ENCODE measurements around the gene TBX10. TPM values are rescaled to one million over a fixed set of nuclear protein-coding genes. Genes with fewer than 3 reads are reported as not detected.

The TBX10 gene
- total RNA-seq, 2 experiments from 2014 or later: 2.4 to 5.3 TPM

DNA sequence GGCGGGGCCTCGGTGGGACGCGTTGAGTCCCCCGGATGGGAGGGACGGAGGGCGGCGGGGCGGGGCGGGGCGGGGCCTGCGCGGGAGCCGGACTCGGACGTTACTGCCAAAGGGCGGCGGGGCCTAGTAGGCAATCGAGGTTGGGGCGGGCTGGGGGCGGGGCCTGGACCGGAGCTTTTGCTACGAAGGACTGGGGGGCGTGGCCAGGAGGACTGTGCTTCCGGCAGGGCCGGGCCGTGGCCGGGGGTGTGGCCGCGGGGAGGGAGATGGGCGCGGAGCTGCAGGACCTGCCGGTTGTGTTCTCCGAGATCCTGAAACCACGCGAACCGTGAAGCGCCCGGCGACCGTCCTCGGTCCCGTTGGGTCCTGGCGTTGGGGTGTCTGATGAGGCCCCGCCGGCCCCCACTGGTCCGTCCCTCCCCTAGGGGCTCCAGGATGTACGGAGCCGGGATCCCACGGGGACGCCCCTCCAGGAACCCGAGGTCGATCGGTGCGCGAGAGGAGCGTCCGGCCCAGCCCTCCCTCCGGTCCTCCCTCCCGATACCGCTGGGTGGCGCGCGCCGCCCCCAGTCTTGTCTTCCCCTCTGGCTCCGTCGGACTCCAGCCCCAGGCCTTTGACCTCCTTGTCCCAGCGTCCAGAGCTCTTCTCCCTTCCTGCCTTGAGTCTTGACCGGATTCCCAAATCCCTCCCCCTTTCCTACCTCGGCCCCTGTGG is 9.2 kb downstream of the TBX10 start:
- CTCF ChIA-PET (ENCODE audit: unreplicated experiment): interaction anchor here (0.6 to 1.9 kb wide), 6 partner anchors 9 to 210 kb away, joined by 3 to 6 read pairs (median 4); partner anchors contain the start of gene TBX10
- no peaks in the 10 kb centered on the region for H4K20me1 ChIP-seq (ENCODE audit: insufficient read depth, low read length)
- POLR2A ChIA-PET: interaction anchor here (1.3 to 2.1 kb wide), 3 partner anchors 15 to 48 kb away, joined by 5 to 10 read pairs (median 6); no protein-coding TSS in a partner anchor
- intact Hi-C loops (cut with micrococcal nuclease; ENCODE audit: unreplicated experiment): loop anchor here (1.0 kb wide), 2 partner anchors 15 to 47 kb away; partner anchors contain the start of gene GSTP1
- BruUV-seq (replicated peaks): no TSS peak
- no peak overlapping the region for H2AFZ ChIP-seq (ENCODE audit: low read length)
- DNase-seq (ENCODE audit: low spot score): peak; percentile 99
- H3K9me3 ChIP-seq (ENCODE audit: low read length): no peaks in the 10 kb centered on the region
- peak overlapping the region; percentile 52 for H3K27ac ChIP-seq (ENCODE audit: low read depth, low read length, poor library complexity, severe bottlenecking)
- peak overlapping the region; percentile 77 for H3K4me3 ChIP-seq (ENCODE audit: low read depth, low read length, poor library complexity, severe bottlenecking)
- no peaks in the 10 kb centered on the region for H3K79me2 ChIP-seq (ENCODE audit: insufficient read depth, low read depth, low read length)
- H3K4me1 ChIP-seq (ENCODE audit: insufficient read depth, low read length, poor library complexity, severe bottlenecking): peaks cover 23% of the 10 kb centered on the region
- H3K9me2 ChIP-seq (ENCODE audit: insufficient read depth, low read length): no peaks in the 10 kb centered on the region
- TF ChIP-seq, protein P1, sequence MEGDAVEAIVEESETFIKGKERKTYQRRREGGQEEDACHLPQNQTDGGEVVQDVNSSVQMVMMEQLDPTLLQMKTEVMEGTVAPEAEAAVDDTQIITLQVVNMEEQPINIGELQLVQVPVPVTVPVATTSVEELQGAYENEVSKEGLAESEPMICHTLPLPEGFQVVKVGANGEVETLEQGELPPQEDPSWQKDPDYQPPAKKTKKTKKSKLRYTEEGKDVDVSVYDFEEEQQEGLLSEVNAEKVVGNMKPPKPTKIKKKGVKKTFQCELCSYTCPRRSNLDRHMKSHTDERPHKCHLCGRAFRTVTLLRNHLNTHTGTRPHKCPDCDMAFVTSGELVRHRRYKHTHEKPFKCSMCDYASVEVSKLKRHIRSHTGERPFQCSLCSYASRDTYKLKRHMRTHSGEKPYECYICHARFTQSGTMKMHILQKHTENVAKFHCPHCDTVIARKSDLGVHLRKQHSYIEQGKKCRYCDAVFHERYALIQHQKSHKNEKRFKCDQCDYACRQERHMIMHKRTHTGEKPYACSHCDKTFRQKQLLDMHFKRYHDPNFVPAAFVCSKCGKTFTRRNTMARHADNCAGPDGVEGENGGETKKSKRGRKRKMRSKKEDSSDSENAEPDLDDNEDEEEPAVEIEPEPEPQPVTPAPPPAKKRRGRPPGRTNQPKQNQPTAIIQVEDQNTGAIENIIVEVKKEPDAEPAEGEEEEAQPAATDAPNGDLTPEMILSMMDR (conservative IDR thresholded peaks at IDR 0.05; ENCODE audit: low read length): peak; percentile 75
- no peak for TF ChIP-seq EZH2phosphoT487 (IDR thresholded peaks at IDR 0.05; ENCODE audit: borderline replicate concordance, low read depth, low read length)
- H3K36me3 ChIP-seq (ENCODE audit: insufficient read depth, low read length): no peaks in the 10 kb centered on the region
- peak overlapping the region; percentile 97 for H3K4me2 ChIP-seq (ENCODE audit: low read length)

DNA sequence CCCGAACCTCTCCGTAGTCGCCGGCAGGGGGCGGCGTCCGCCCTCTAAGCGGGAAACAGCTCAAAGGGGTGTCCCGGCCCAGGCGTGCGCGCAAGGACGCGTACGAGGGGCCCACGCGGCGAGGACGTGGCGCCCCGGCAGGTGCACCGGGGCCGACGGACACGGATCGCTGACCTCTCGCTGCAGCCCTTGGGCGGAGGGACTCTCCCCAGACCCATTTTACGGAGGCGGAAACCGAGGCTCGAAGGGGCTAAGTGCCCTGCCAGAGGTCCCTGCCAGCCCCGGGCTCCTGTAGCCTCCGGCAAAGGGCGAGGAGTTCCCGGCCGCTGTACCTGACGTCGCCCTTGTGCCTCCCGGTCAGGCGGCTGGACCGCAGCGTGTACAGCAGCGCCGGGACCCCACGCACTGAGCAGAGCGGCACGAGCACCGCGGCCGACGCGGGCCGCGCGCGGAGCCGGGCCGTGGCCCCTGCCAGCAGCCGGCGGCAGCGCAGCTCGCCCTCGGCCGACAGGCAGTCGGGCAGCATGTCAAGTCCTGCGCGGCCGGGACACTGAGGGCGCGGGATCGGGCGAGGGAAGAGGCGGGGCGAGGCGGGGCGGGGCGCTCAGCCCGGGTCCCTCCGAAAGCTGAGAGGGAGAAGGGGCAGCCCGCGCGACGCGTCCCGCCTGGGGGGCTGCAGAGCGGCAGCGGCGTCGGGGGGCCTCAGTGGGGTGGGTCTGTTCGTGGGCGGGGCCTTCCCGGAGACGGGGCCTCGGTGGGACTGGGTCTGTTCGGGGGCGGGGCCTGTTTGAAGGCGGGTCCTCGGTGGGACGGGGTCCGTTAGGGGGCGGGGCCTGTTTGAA is 10.0 kb downstream of the TBX10 start, which contains the start of gene NUDT8:
TSS of gene NUDT8 (minus strand) at position 552 of the 842 bp plus-strand sequence. CDS start at position 526, 26 bp downstream.
- intact Hi-C loops (cut with micrococcal nuclease; ENCODE audit: unreplicated experiment): loop anchor here (1.0 to 5.0 kb wide), 4 partner anchors 16 to 163 kb away; partner anchors contain the start of gene GSTP1
- H3K4me2 ChIP-seq (ENCODE audit: low read length): peak within 1 kb of the TSS; percentile 97
- no peaks in the 10 kb centered on the region for H3K9me2 ChIP-seq (ENCODE audit: insufficient read depth, low read length)
- peak within 1 kb of the TSS; percentile 68; the same call in 1 of the 2 replicates for H2AFZ ChIP-seq (ENCODE audit: low read length)
- ChIA-PET CTCF (ENCODE audit: unreplicated experiment) (interaction anchor here (0.6 to 1.9 kb wide), 5 partner anchors 10 to 19 kb away, joined by 3 to 6 read pairs (median 5); partner anchors contain the start of gene TBX10), POLR2A (interaction anchor here (0.5 to 2.1 kb wide), 5 partner anchors 16 to 47 kb away, joined by 3 to 10 read pairs (median 5); partner anchors contain the start of gene GSTP1)
- no peaks in the 10 kb centered on the region for H4K20me1 ChIP-seq (ENCODE audit: insufficient read depth, low read length)
- peaks cover 23% of the 10 kb centered on the region for H3K4me1 ChIP-seq (ENCODE audit: insufficient read depth, low read length, poor library complexity, severe bottlenecking)
- H3K27ac ChIP-seq (ENCODE audit: low read depth, low read length, poor library complexity, severe bottlenecking): peak within 1 kb of the TSS; percentile 87
- H3K9me3 ChIP-seq (ENCODE audit: low read length): no peaks in the 10 kb centered on the region
- H3K36me3 ChIP-seq (ENCODE audit: insufficient read depth, low read length): no peaks in the 10 kb centered on the region
- no TSS peak for BruUV-seq (replicated peaks)
- H3K4me3 ChIP-seq (ENCODE audit: low read depth, low read length, poor library complexity, severe bottlenecking): peak within 1 kb of the TSS; percentile 77
- DNase-seq (ENCODE audit: low spot score): peak; percentile 96
- no peak for TF ChIP-seq EZH2phosphoT487 (IDR thresholded peaks at IDR 0.05; ENCODE audit: borderline replicate concordance, low read depth, low read length)
- TF ChIP-seq, protein P1 (conservative IDR thresholded peaks at IDR 0.05; ENCODE audit: low read length): peak; percentile 67
- H3K79me2 ChIP-seq (ENCODE audit: insufficient read depth, low read depth, low read length): no peaks in the 10 kb centered on the region

Measured in OCI-LY7 (cell line).